Mesothelial cell of epicardium (in vitro differentiated cells): ENCODE results near the gene SAPCD1. TPM values are rescaled to one million over a fixed set of nuclear protein-coding genes. Genes with fewer than 3 reads are reported as not detected.
A peak's percentile ranks its signal among the peaks of the same experiment; 100 is the strongest.

Source experiments
- DNase-seq, 2 experiments: peaks; one replicate each; pipeline ENCODE4 v3.0.0; 2021; ENCODE audit warnings: low spot score in 2 of 2; ENCODE audit not compliant: unreplicated experiment in 2 of 2
- H3K27ac Mint-ChIP-seq: 2 replicates; pipeline ENCODE4 v1.8.0; 2021; ENCODE audit warnings: mixed read lengths
- H3K27me3 Mint-ChIP-seq: 2 replicates; pipeline ENCODE4 v1.8.0; 2021; ENCODE audit warnings: low read depth, mixed read lengths
- H3K36me3 Mint-ChIP-seq: 2 replicates; pipeline ENCODE4 v1.8.0; 2021; ENCODE audit warnings: mixed read lengths
- H3K4me1 Mint-ChIP-seq: 2 replicates; pipeline ENCODE4 v1.8.0; 2021; ENCODE audit warnings: mixed read lengths
- H3K4me3 Mint-ChIP-seq: 2 replicates; pipeline ENCODE4 v1.8.0; 2021; ENCODE audit warnings: mild to moderate bottlenecking, moderate library complexity, mixed read lengths
- H3K9me3 Mint-ChIP-seq: 2 replicates; pipeline ENCODE4 v1.8.0; 2021; ENCODE audit warnings: mixed read lengths
- CTCF ChIP-seq: fragments of 200-600 bp; sonication (generic); IDR thresholded peaks from one replicate; pipeline ENCODE4 v1.5.0; 2021; ENCODE audit warnings: antibody characterized with exemption; ENCODE audit not compliant: unreplicated experiment
- total RNA-seq: library from RNA; stranded (reverse); gene quantifications from 3 replicates; pipeline ENCODE4 v1.2.1, GENCODE V29; 2021

Gene SAPCD1
- total RNA-seq, 1 donor from 2014 or later, result 12.8 TPM

- Mint-ChIP-seq H3K9me3 (no peaks in the 10 kb centered on the region), H3K27ac (no peak overlapping the region), H3K36me3 (peaks cover 40% of the 10 kb centered on the region), H3K4me3 (peak overlapping the region; percentile 100), H3K27me3 (no peaks in the 10 kb centered on the region), H3K4me1 (peaks cover 22% of the 10 kb centered on the region)
- DNase-seq, result no peak
- no peak for TF ChIP-seq CTCF
Observed at GRCh38 chr6:31727717-31728671, 34.5 kb upstream of the SAPCD1 start.

DNA sequence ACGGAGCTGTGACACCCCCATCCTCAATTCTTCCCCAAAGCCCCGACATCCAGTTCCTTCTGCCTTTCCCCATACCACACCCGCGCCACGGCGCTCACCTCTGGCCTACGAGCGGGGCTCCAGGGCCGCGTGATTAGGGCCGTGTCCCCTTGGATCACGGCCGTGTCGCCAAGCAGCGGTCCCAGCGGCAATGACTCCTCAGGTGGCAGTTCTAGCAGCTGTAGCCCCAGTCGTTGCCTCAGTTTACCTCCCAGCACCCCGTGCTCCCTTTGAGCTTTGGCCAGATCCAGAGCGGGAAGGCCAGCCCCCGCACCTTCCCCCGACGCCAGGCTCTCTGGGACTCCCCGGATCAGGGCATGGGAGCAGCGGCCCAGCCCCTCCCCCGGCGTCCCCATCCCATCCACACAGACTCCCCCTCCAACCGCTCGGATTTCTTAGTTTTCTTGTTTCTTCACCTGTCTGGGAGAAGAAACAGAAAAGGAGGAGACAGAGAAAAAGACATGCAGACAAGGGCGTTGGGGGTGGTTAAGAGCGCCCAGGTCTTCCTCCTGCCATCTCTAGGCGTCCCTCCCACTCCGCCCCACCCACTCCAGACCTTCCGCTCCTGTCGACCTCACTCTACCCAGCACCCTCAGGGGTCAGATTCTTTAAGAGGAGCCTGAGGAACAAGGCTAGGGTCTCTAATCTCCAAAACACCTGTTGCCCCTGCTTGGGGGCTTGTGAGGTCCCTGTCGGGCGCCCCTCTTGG lies 33.5 kb upstream of the SAPCD1 start, which contains the start of gene DDAH2:
Gene DDAH2 (minus strand): TSS at position 533 of the 748 bp plus-strand sequence. CDS start 138 bp downstream, at position 395.
- Mint-ChIP-seq H3K36me3 (peaks cover 49% of the 10 kb centered on the region), H3K27ac (peak within 1 kb of the TSS; percentile 98), H3K4me1 (peaks cover 22% of the 10 kb centered on the region), H3K4me3 (peak within 1 kb of the TSS; percentile 100), H3K9me3 (no peaks in the 10 kb centered on the region), H3K27me3 (no peaks in the 10 kb centered on the region)
- no peak for TF ChIP-seq CTCF
- DNase-seq, result no peak

DNA sequence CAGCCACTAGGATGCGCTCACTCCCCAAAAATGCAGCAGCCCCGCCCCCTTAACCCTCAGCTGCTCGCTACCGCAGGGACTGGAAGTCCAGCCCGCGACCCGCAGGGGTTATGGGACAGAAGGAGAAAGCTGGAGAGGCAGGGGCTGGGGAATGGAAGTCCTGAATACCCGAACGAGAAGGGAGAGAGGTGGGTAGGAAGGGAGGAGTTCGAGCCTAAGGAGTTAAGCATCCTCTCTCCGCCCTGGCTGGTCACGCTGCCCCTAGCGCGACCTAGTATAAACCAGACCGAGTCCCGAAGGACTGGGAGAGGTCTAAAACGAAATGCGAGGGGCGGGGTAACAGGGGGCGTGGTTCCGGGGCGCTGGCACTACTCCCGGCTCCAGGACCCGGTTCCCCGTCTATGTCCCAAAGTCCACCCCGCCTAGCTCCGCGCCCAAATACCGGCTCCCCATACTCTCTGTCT lies 32.9 kb upstream of the SAPCD1 start:
- H3K27ac Mint-ChIP-seq, result peak overlapping the region; percentile 98
- peak; percentile 71 to 85 for DNase-seq
- no peak for TF ChIP-seq CTCF
- H3K4me1 Mint-ChIP-seq, result peaks cover 26% of the 10 kb centered on the region
- H3K4me3 Mint-ChIP-seq, result peak overlapping the region; percentile 100
- H3K36me3 Mint-ChIP-seq, result peaks cover 45% of the 10 kb centered on the region
- no peaks in the 10 kb centered on the region for H3K27me3 Mint-ChIP-seq
- no peaks in the 10 kb centered on the region for H3K9me3 Mint-ChIP-seq

DNA sequence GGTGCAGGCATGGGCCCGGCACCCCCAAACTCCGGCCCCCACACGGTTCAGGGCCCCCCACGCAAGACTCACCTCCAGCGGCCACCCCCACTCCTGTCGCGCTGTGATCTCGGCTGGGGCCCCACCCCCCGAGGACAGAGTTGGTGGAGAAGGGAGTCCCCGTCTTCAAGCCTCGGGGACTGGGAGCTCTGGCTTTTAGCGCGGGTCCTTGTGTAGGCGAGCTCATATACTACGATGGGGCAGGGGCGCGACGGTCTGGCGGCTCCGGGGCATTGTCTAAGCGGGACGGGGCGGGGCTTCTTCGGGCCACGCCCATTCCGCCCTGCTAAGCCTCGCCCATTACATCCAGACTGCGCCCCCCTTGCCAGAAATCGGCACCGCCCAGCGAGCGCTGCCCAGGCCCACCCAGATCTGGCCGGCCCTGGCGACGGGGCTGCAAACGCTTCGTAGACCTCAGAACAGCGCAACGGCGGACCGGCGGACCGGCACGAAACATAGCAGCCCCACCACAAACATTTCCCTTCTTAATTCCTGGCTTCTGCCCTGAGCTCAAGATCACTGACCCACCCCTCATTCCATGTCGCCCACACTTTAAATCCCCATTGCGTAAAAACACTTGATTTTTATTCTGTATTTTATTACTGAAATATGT lies 32.4 kb upstream of the SAPCD1 start:
- Mint-ChIP-seq H3K36me3 (peaks cover 45% of the 10 kb centered on the region), H3K4me1 (peaks cover 30% of the 10 kb centered on the region), H3K9me3 (no peaks in the 10 kb centered on the region), H3K27me3 (no peaks in the 10 kb centered on the region), H3K27ac (peak overlapping the region; percentile 98), H3K4me3 (peak overlapping the region; percentile 100)
- peak; percentile 89 to 92 for DNase-seq
- TF ChIP-seq CTCF, result no peak

DNA sequence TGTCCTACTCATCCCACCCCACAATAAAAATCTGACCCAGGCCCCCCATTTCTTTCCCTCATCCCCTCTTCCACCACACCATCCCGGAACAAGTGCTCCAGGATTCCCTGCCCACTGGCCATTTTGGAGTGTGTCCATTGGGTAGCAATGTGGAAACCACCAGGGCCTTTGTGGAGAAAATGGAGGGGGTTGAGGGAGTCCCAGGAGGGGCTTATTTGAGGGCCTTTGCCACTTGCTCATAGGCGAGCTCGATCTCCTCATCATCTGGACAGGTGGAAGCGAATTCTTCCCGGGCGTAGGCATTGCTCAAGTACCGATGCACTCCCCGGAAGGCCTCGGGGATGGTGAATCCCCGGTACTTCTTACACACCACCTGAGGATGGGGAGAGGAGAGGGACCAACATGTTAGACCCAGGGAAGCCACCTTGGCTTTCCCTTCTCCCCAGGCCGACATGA lies 31.8 kb upstream of the SAPCD1 start:
- TF ChIP-seq CTCF, result no peak
- H3K27me3 Mint-ChIP-seq, result no peaks in the 10 kb centered on the region
- H3K4me3 Mint-ChIP-seq, result peak overlapping the region; percentile 100
- H3K27ac Mint-ChIP-seq, result peak overlapping the region; percentile 98
- no peak for DNase-seq
- peaks cover 34% of the 10 kb centered on the region for H3K4me1 Mint-ChIP-seq
- no peaks in the 10 kb centered on the region for H3K9me3 Mint-ChIP-seq
- H3K36me3 Mint-ChIP-seq, result peaks cover 43% of the 10 kb centered on the region
